GM21576 (cell line): ENCODE results near the gene ARSB.

Experiments used
- ATAC-seq: cut with Tn5 transposase; IDR thresholded peaks from one replicate; pipeline ENCODE4 v1.9.1; 2021; ENCODE audit warnings: mild to moderate bottlenecking, moderate library complexity; ENCODE audit not compliant: unreplicated experiment

Gene ARSB

GRCh38 chr5:78985116-78985724 lies at the start of gene ARSB:
ARSB (minus strand) TSS chr5:78985310; CDS start chr5:78985248, 62 bp downstream.
- ATAC-seq, result peak; percentile 36

- no peak for ATAC-seq
These were observed 47.7 kb upstream of the ARSB start for GRCh38 chr5:79032782-79033181.

- no peak for ATAC-seq
These were observed 47.1 kb upstream of the ARSB start for GRCh38 chr5:79032031-79032695.

- no peak for ATAC-seq
These were observed 46.4 kb upstream of the ARSB start for GRCh38 chr5:79031485-79031867.

GRCh38 chr5:79030663-79031484 lies 45.8 kb upstream of the ARSB start:
- ATAC-seq, result no peak

GRCh38 chr5:79025054-79025472 lies 40.0 kb upstream of the ARSB start:
- ATAC-seq, result no peak

- no peak for ATAC-seq
These were observed 38.8 kb upstream of the ARSB start for GRCh38 chr5:79023947-79024346.

- no peak for ATAC-seq
These were observed 38.2 kb upstream of the ARSB start for GRCh38 chr5:79023348-79023747.

- no peak for ATAC-seq
These were observed 37.7 kb upstream of the ARSB start for GRCh38 chr5:79022771-79023170.

- ATAC-seq, result no peak
These were observed 36.6 kb upstream of the ARSB start for GRCh38 chr5:79021753-79022152.

- no peak for ATAC-seq
These were observed 35.9 kb upstream of the ARSB start for GRCh38 chr5:79020861-79021561.

GRCh38 chr5:79014631-79015030 lies 29.5 kb upstream of the ARSB start:
- ATAC-seq, result no peak

- ATAC-seq, result no peak
These were observed 26.8 kb upstream of the ARSB start for GRCh38 chr5:79011869-79012268.

- ATAC-seq, result no peak
These were observed 26.2 kb upstream of the ARSB start for GRCh38 chr5:79011219-79011836.

GRCh38 chr5:79008362-79008761 lies 23.3 kb upstream of the ARSB start:
- no peak for ATAC-seq

- ATAC-seq, result no peak
These were observed 22.8 kb upstream of the ARSB start for GRCh38 chr5:79007872-79008271.

- no peak for ATAC-seq
These were observed 21.0 kb upstream of the ARSB start for GRCh38 chr5:79005936-79006631.

- ATAC-seq, result no peak
These were observed 20.0 kb upstream of the ARSB start for GRCh38 chr5:79005151-79005550.

GRCh38 chr5:79002374-79002773 lies 17.3 kb upstream of the ARSB start:
- ATAC-seq, result no peak

GRCh38 chr5:79001471-79001870 lies 16.4 kb upstream of the ARSB start:
- no peak for ATAC-seq
